GM12878 (cell line): ENCODE measurements around the gene CROT.

Experiments
- CHD2 ChIP-seq: IDR thresholded peaks from 2 replicates; pipeline ENCODE4 v1.6.1; 2011; ENCODE audit warnings: low read depth, low read length, improper control_type of control experiment, borderline replicate concordance
- CREM ChIP-seq: IDR thresholded peaks from 2 replicates; pipeline ENCODE4 v1.6.1; 2014; ENCODE audit warnings: antibody characterized with exemption, low read depth
- EP300 ChIP-seq, 2 experiments: fragments of 150-350 bp in 1 of 2; IDR thresholded peaks; 2 replicates each; pipeline ENCODE4 v1.6.1; 2011 to 2012; ENCODE audit warnings: low read depth in 2 of 2, low read length in 2 of 2, borderline replicate concordance in 1 of 2, improper control_type of control experiment in 1 of 2, inconsistent platforms in 1 of 2; ENCODE audit not compliant: control insufficient read depth in 1 of 2
- EZH2 ChIP-seq: IDR thresholded peaks from 2 replicates; pipeline ENCODE4 v1.6.1; 2012; ENCODE audit warnings: low read depth, mild to moderate bottlenecking, control low read depth, inconsistent platforms, low read length, borderline replicate concordance; ENCODE audit not compliant: control insufficient read depth
- HCFC1 ChIP-seq: fragments of 150-350 bp; IDR thresholded peaks from 2 replicates; pipeline ENCODE4 v1.6.1; 2014; ENCODE audit warnings: low read length
- MXI1 ChIP-seq: fragments of 150-350 bp; IDR thresholded peaks from 2 replicates; pipeline ENCODE4 v1.6.1; 2011; ENCODE audit warnings: low read depth, mild to moderate bottlenecking, inconsistent platforms, low read length, improper control_type of control experiment
- NR2F1 ChIP-seq: fragments of 450-650 bp; conservative IDR thresholded peaks from 2 replicates; pipeline ENCODE4 v1.6.1; 2017; ENCODE audit warnings: mild to moderate bottlenecking
- POLR2A ChIP-seq: IDR thresholded peaks from 2 replicates; pipeline ENCODE4 v1.6.1; 2011; ENCODE audit warnings: low read depth, mild to moderate bottlenecking, low read length
- RFX5 ChIP-seq: IDR thresholded peaks from 2 replicates; pipeline ENCODE4 v1.6.1; 2011; ENCODE audit warnings: low read depth, low read length, improper control_type of control experiment
- SIX5 ChIP-seq: IDR thresholded peaks from 2 replicates; pipeline ENCODE4 v1.6.1; 2011; ENCODE audit warnings: mild to moderate bottlenecking, low read depth, low read length, moderate library complexity; ENCODE audit not compliant: severe bottlenecking
- SUZ12 ChIP-seq: fragments of 200-600 bp; sonication (generic); IDR thresholded peaks from one replicate; pipeline ENCODE4 v1.6.1; 2018; ENCODE audit warnings: antibody characterized with exemption, mild to moderate bottlenecking; ENCODE audit not compliant: unreplicated experiment
- TAF1 ChIP-seq: IDR thresholded peaks from 2 replicates; pipeline ENCODE4 v1.6.1; 2011; ENCODE audit warnings: mild to moderate bottlenecking, low read depth, low read length, borderline replicate concordance
- TF ChIP-seq, protein P1 (sequence below), 3 experiments: IDR thresholded peaks in 2 of 3; conservative IDR thresholded peaks in 1 of 3; 2 replicates each; pipeline ENCODE4 v1.5.1; 2011; ENCODE audit warnings: low read depth in 3 of 3, low read length in 3 of 3, mild to moderate bottlenecking in 3 of 3, control low read depth in 2 of 3, moderate library complexity in 2 of 3, inconsistent platforms in 1 of 3, mixed read lengths in 1 of 3; ENCODE audit not compliant: control insufficient read depth in 2 of 3, insufficient read depth in 1 of 3; ENCODE audit errors: extremely low read depth in 1 of 3

DNA sequence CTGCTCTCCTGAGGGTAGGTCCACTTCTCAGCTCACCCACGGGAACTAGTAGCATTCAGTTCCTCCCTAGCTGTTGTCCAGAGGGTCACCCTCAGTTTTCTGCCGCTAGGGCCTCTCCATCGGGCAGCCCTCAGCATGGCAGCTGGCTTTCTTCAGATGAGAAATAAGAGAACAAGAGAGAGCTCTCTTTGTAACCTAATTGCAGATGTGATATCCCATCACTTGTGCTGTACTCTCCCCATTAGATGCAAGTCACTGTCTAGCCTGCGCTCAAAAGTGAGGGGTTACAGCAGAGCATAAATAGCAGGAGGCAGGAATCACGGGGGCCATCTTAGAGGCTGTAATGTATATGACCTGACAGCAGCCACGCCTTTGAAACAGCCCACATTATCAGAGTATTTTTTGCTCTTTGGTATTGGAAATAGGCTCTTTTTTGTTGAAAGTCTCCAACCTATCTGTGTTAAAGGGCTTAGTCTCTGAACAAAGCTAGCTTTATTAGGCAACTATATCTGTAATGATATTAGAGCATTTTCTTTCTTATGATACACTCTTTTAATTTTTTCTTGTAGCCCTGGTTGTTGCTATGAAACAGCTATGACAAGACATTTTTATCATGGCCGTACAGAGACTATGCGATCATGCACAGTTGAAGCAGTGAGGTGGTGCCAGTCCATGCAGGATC, 45.7 kb downstream of the CROT start:
- no peak for TF ChIP-seq SUZ12
- no peak for TF ChIP-seq TAF1
- TF ChIP-seq, protein P1, sequence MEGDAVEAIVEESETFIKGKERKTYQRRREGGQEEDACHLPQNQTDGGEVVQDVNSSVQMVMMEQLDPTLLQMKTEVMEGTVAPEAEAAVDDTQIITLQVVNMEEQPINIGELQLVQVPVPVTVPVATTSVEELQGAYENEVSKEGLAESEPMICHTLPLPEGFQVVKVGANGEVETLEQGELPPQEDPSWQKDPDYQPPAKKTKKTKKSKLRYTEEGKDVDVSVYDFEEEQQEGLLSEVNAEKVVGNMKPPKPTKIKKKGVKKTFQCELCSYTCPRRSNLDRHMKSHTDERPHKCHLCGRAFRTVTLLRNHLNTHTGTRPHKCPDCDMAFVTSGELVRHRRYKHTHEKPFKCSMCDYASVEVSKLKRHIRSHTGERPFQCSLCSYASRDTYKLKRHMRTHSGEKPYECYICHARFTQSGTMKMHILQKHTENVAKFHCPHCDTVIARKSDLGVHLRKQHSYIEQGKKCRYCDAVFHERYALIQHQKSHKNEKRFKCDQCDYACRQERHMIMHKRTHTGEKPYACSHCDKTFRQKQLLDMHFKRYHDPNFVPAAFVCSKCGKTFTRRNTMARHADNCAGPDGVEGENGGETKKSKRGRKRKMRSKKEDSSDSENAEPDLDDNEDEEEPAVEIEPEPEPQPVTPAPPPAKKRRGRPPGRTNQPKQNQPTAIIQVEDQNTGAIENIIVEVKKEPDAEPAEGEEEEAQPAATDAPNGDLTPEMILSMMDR (IDR thresholded peaks at IDR 0.05 in 2 of 3, conservative IDR thresholded peaks at IDR 0.05 in 1 of 3; ENCODE audit: control insufficient read depth in 2 of 3, extremely low read depth in 1 of 3, insufficient read depth in 1 of 3, low read depth in 3 of 3, low read length in 3 of 3) = no peak
- TF ChIP-seq NR2F1 = no peak
- TF ChIP-seq CHD2 = no peak
- no peak for TF ChIP-seq EP300 (IDR thresholded peaks at IDR 0.05; ENCODE audit: borderline replicate concordance in 1 of 2, control insufficient read depth in 1 of 2, low read depth in 2 of 2, low read length in 2 of 2)
- no peak for TF ChIP-seq EZH2
- TF ChIP-seq SIX5 = no peak
- no peak for TF ChIP-seq POLR2A
- no peak for TF ChIP-seq RFX5
- TF ChIP-seq CREM = no peak
- TF ChIP-seq MXI1 = no peak
- TF ChIP-seq HCFC1 = no peak
